Measurements from ENCODE around the gene FBP1.

The FBP1 gene

DNA sequence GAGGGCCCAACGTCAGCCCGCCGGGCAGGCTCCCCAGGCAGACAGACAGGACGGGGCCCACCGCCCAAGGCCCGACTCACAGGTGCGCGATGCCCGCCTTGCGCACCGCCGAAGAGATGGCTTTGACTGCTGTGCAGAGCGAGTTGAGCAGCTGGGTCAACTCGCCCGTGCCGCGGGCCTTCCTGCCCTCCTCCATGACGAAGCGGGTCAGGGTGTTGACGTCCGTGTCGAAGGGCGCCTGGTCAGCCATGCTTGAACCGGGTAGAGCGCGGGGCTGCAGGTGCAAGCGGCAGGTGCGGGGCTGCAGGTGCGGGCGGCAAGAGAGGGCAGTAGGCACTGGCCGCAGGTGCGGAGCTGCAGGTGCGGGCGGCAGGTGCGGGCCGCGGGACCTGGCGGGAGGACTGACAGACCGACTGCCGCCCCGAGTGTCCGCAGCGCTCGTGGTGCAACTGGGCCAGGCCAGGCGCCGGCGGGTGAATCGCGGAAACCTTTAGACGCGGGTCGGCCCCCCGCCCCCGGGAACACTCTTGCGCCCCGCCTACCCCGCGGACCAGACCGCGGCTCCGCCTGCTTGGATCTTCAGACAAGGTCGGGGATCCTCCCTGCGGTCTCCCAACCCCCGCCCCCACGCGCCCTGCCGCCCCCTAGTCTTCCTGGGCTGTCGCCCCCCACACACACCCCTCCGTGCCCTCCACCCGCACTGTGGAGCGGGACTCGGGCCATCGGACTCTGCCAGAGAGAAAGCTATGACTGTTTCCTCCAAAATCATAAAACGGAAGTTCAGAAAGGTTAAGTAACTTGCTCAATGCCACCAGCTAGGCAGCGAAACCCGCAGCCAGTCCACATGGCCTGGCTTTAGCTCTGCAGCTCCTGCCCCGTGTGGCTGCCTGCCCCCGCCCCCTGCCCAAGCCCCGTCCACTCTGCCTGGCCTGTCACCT lies at the start of gene FBP1:
Gene FBP1 (minus strand): TSS at position 458 of the 938 bp plus-strand sequence. CDS start 208 bp downstream, at position 250.
- H3K9me3 Mint-ChIP-seq (ENCODE audit: low read depth) = no peaks in the 10 kb centered on the region
- H3K27me3 Mint-ChIP-seq = no peaks in the 10 kb centered on the region
- peak within 1 kb of the TSS; percentile 80 for H3K27ac Mint-ChIP-seq
- H3K4me3 Mint-ChIP-seq = peak within 1 kb of the TSS; percentile 94
- peaks cover 17% of the 10 kb centered on the region for H3K4me1 Mint-ChIP-seq (ENCODE audit: low read depth)
- H3K36me3 Mint-ChIP-seq = no peaks in the 10 kb centered on the region

DNA sequence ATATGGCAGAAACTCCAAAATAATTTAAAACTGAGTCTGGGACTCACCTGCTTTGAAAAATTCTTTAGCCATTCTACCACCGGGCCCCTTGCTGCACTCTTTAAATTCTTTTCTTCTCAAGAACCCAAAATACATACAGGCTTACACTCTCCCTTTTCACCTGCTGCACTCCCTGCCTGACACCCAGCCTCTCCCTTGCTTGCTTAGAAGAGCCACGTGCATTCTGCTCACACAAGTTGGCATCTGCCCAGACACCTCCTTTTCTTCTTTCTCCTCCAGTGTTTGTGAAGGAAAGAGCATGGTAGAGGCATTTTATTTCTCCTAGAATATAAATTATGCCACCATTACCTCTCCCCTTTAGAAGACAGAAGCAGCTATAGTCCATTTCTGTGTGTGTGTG lies 48.1 kb upstream of the FBP1 start:
- Mint-ChIP-seq H3K27ac (no peak overlapping the region), H3K36me3 (no peaks in the 10 kb centered on the region), H3K9me3 (ENCODE audit: low read depth) (no peaks in the 10 kb centered on the region), H3K4me1 (ENCODE audit: low read depth) (no peaks in the 10 kb centered on the region), H3K27me3 (peaks cover 2% of the 10 kb centered on the region), H3K4me3 (no peak overlapping the region)

DNA sequence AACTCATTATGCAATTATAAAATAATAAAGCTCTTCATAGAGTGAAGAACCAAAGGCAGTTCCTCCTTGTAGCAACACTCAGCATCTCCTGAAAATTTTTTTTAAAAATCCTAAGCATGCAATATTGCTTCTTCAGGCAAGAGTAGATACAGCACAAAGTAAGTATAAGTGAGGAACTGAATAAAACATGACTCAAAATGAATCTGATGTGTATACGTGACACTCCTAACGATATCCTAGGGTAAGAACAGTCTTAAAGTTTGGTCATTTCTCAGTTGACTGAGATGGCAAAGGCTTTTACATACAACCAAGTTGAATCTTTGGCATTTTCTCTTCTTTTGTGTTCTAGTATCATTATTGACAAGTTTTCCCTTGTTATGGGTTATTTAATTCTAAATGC lies 46.0 kb upstream of the FBP1 start:
- H3K4me3 Mint-ChIP-seq = no peak overlapping the region
- H3K36me3 Mint-ChIP-seq = no peaks in the 10 kb centered on the region
- H3K4me1 Mint-ChIP-seq (ENCODE audit: low read depth) = no peaks in the 10 kb centered on the region
- H3K9me3 Mint-ChIP-seq (ENCODE audit: low read depth) = no peaks in the 10 kb centered on the region
- no peak overlapping the region for H3K27ac Mint-ChIP-seq
- H3K27me3 Mint-ChIP-seq = peaks cover 2% of the 10 kb centered on the region

DNA sequence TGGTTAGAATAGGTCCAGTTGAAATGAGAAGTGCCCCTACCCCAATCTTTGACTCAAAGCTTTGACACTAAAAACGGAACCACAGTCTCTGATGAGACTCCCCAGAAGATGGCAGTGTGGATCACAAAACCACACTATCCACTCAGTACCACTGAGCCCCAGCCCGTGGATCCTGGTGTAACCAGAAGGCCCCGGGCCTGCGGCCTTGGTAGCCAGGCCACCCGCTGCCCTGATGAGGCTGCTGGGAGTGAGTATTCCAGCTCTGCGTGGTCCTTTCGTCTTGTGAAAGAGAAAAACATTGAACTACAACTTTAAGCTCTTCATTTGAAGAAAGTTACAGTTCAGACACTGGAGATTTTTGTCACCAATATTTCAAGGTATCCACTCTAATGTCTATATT lies 42.2 kb upstream of the FBP1 start:
- peaks cover 6% of the 10 kb centered on the region for H3K27me3 Mint-ChIP-seq
- no peaks in the 10 kb centered on the region for H3K9me3 Mint-ChIP-seq (ENCODE audit: low read depth)
- H3K4me1 Mint-ChIP-seq (ENCODE audit: low read depth) = no peaks in the 10 kb centered on the region
- H3K27ac Mint-ChIP-seq = no peak overlapping the region
- H3K36me3 Mint-ChIP-seq = no peaks in the 10 kb centered on the region
- no peak overlapping the region for H3K4me3 Mint-ChIP-seq

DNA sequence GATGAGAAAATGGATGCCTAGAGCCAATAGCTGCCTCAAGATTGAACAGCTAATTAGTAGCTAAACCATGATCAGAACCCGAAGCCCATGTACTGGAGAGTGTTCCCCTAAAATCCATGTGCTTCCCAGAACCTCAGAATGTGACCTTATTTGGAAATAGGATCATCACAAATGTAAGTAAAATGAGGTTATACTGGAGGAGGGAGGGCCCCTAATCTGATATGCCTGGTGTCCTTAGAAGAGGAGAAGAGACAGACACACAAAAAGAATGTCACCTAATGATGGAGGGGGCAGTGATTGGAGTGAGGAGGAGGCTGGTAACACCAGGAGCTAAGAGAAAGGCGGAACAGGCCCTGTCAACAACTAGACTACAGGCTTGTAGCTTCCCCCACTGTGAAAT lies 41.3 kb upstream of the FBP1 start:
- Mint-ChIP-seq H3K4me1 (ENCODE audit: low read depth) (no peaks in the 10 kb centered on the region), H3K4me3 (no peak overlapping the region), H3K36me3 (no peaks in the 10 kb centered on the region), H3K27me3 (peaks cover 6% of the 10 kb centered on the region), H3K9me3 (ENCODE audit: low read depth) (no peaks in the 10 kb centered on the region), H3K27ac (no peak overlapping the region)

DNA sequence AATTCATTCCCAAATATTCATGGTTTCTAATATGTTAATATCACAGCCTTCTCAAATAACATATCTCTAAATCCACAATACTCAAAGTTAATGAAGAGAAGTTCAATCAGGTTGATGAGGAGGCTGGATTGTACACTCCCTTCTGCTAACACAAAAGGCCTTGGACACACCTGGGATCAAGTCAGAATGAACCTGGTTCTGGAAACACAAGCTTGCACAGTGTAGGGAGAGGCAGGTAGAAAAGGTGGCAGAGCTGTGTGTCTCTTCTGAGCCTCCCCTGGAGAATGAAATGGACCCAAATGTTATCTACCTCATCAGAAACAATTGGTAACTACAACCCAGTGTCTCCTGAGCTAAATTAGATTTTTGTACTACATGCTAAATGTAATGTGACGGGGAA lies 40.7 kb upstream of the FBP1 start:
- no peaks in the 10 kb centered on the region for H3K36me3 Mint-ChIP-seq

DNA sequence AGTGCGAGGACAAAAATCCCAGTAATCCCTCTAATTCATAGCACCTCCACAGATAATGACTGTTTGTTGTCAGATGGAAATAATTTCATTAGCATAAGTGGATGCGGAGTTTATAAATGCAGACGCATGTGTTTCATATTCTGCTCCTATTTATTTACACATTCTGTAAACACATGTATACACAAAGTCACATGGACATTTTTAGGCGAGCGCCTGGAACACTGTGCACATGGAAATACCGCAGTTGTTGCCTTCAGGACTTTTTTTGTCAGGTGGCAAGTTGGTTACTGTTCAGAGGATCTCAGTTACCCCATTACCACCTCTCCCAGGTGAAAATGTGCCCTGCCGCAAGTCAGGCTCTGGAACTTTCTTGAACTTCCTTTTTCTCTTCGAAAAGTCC lies 40.3 kb upstream of the FBP1 start:
- no peak overlapping the region for H3K4me3 Mint-ChIP-seq
- H3K9me3 Mint-ChIP-seq (ENCODE audit: low read depth) = no peaks in the 10 kb centered on the region
- peaks cover 6% of the 10 kb centered on the region for H3K27me3 Mint-ChIP-seq
- no peaks in the 10 kb centered on the region for H3K36me3 Mint-ChIP-seq
- no peaks in the 10 kb centered on the region for H3K4me1 Mint-ChIP-seq (ENCODE audit: low read depth)
- no peak overlapping the region for H3K27ac Mint-ChIP-seq

More for the DNA sequence above, 40.7 kb upstream of the FBP1 start:
- no peak overlapping the region for H3K4me3 Mint-ChIP-seq
- H3K27ac Mint-ChIP-seq = no peak overlapping the region
- H3K9me3 Mint-ChIP-seq (ENCODE audit: low read depth) = no peaks in the 10 kb centered on the region
- no peaks in the 10 kb centered on the region for H3K4me1 Mint-ChIP-seq (ENCODE audit: low read depth)
- H3K27me3 Mint-ChIP-seq = peaks cover 6% of the 10 kb centered on the region

DNA sequence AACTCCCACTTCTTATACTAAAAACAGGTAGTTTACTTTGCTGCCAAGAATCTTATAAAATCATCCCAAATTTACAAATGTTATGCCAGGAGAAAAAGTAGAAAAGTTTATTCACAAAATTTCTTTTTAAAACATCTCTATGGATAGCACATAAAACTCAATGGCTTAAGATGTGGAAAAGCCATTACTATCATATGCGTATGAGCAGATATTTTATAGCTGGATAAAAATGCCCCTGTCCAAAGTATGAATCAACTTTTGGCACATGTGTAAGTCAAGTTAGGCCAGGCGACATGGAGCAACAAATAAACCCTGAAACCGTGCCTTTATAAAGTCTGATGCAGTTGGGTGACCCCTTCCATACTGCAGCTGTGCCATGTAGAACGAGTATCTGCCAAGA lies 38.6 kb upstream of the FBP1 start:
- Mint-ChIP-seq H3K9me3 (ENCODE audit: low read depth) (no peaks in the 10 kb centered on the region), H3K36me3 (no peaks in the 10 kb centered on the region), H3K27ac (no peak overlapping the region), H3K4me3 (no peak overlapping the region), H3K4me1 (ENCODE audit: low read depth) (no peaks in the 10 kb centered on the region), H3K27me3 (peaks cover 6% of the 10 kb centered on the region)

DNA sequence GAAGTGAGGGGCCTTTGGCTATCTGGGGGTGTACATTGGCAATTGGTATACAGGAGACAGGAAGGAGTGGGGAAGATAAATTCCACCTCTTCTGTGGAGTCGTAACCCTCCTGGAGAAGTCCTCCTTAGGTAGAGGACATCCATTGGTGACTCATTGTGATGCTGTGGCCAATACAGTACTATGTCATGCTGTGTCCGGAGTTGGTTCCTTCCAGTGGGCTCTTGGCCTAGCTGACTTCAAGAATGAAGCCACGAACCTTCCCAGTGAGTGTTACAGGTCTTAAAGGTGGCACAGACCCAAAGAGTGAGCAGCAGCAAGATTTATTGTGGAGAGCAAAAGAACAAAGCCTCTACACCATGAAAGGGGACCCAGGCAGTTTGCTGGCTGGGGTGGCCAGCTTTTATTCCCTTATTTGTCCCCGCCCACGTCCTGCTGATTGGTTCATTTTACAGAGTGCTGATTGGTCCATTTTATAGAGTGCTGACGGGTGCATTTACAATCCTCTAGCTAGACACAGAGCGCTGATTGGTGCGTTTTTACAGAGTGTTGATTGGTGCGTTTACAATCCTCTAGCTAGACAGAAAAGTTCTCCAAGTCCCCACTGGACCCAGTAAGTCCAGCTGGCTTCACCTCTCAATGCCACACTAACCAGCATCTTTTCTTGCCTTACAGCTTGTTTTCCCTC lies 37.3 kb upstream of the FBP1 start:
- Mint-ChIP-seq H3K9me3 (ENCODE audit: low read depth) (no peaks in the 10 kb centered on the region), H3K27me3 (peaks cover 6% of the 10 kb centered on the region), H3K36me3 (no peaks in the 10 kb centered on the region), H3K4me3 (no peak overlapping the region), H3K4me1 (ENCODE audit: low read depth) (no peaks in the 10 kb centered on the region), H3K27ac (no peak overlapping the region)

DNA sequence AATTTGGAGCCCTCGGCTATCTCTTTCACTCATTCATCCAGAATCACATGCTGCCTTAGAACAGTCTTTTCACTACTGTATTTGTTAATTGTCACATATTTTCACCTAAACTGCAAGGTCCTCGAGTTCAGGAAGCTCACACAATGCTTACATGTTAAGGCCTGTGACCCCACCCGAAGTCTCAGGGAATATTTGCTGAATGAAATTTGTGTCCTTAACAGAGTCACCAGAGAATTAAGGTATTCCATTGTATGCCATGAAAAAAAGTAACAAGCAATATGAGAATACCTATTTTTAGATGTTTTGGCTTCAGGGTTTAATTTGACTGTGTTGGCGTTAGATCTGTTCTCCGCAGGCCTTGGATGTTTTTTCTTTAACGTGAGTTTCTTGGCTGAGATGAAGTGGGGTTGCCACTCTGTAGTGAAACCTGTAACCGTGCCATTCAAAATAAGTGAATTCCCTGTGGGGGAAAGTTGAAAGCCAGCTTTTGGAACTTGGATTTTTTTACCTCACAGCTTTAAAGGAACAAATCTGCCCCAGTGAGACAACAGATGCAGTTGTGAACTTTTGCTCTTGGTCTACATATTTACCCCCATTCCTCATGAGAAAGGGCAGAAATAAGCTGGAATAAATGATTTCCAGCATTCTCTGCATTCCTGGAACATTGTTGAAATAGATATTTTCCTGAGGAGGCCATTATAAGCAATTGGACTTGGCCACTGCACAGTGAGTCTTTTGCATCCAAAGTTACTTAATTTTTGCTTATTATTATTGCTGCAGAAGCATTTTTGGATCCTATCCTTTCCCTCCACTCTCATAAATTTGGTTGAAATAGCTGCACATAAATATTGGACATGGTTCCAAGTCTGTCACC lies 35.9 kb upstream of the FBP1 start:
- Mint-ChIP-seq H3K4me3 (no peak overlapping the region), H3K9me3 (ENCODE audit: low read depth) (no peaks in the 10 kb centered on the region), H3K4me1 (ENCODE audit: low read depth) (no peaks in the 10 kb centered on the region), H3K27me3 (peaks cover 4% of the 10 kb centered on the region), H3K27ac (no peak overlapping the region), H3K36me3 (no peaks in the 10 kb centered on the region)

DNA sequence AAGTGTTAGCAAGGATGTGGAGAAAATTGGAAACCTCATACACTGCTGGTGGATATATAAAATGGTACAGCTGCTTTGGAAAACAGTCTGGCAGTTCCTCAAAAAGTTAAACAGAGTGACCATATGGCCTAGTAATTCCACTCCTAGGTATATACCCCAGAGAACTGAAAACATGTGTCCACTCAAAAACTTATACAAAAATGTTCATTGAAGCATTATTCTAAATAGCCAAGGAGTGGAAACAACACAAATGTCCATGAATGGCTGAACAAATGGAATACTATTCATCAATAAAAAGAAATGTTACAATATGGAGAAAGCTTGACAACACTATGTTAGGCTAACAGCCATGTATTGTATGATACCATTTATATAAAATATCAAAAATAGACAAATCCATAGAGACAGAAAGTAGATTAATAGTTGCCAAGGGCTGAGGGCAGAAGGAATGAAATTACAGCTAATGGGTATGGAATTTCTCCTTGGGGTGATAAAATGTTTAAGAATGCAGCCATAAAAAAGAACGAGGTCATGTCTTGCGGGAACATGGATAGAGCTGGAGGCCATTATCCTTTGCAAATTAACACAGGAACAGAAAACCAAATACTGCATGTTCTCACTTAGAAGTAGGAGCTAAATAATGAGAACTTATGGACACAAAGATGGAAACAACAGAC lies 33.6 kb upstream of the FBP1 start:
- no peaks in the 10 kb centered on the region for H3K36me3 Mint-ChIP-seq
- no peak overlapping the region for H3K4me3 Mint-ChIP-seq
- no peaks in the 10 kb centered on the region for H3K9me3 Mint-ChIP-seq (ENCODE audit: low read depth)
- H3K27me3 Mint-ChIP-seq = no peaks in the 10 kb centered on the region
- no peak overlapping the region for H3K27ac Mint-ChIP-seq
- H3K4me1 Mint-ChIP-seq (ENCODE audit: low read depth) = peaks cover 10% of the 10 kb centered on the region

DNA sequence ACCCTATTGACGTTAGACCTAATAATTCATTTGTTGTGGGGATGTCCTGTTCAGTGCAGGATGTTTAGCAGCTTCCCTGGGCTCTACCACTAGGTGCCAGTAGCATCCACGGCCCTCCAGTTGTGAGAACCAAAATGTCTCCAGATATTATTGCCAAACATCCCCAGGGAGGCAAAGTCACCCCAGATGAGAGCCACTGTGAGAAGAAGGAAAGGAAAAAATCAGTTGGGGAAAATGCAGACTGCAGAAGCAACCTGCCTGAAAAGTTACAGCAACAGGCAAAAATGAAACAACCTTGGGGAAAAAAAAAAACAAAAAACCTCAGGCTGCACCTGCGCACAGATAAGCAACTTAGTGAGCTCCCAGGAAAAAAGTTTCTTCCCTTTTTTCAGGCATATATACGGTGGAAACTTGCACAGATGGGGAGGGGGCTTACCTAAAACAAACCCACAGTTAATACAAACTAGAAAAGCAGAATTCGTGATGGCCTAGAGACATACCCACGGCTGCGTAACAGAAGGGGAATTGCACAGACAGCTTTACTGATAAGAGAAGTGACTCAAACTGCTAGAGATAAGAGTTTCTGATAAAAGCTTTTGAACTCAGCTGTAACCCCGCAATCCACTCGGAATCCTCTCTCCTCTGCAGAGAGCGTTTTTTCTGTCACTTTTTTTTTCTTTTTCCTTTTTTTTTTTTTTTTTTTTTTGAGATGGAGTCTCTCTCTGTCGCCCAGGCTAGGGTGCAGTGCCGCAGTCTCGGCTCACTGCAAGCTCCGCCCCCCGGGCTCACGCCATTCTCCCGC lies 29.8 kb upstream of the FBP1 start:
- Mint-ChIP-seq H3K27ac (peak overlapping the region; percentile 83), H3K36me3 (no peaks in the 10 kb centered on the region), H3K27me3 (no peaks in the 10 kb centered on the region), H3K4me3 (peak overlapping the region; percentile 92), H3K4me1 (ENCODE audit: low read depth) (peaks cover 10% of the 10 kb centered on the region), H3K9me3 (ENCODE audit: low read depth) (no peaks in the 10 kb centered on the region)

DNA sequence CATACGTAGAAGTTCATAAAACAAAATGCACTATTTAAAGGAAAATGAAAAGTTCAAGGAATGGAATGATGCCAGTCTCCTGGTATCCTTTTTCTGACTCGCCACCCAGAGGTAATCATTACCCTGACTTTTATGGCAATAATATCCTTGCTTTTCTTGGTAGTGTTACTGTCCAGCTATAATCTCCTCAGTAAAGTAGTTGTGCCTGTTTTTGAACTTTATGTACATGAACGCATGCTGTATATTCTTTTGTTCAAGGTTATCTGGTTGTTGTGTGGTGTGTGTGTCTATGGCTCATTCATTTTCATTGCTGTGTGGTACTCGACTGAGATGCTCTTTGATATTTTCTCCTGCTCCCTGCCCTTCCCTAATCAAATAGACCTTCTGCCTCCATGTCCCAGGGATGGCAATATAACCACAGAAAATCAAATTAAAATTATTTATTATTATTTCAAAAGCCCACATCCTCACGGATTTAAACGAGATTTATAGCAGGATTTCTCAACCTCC lies 29.2 kb upstream of the FBP1 start:
- peak overlapping the region; percentile 92 for H3K4me3 Mint-ChIP-seq
- no peaks in the 10 kb centered on the region for H3K36me3 Mint-ChIP-seq
- H3K27me3 Mint-ChIP-seq = no peaks in the 10 kb centered on the region
- H3K27ac Mint-ChIP-seq = peak overlapping the region; percentile 83
- H3K9me3 Mint-ChIP-seq (ENCODE audit: low read depth) = no peaks in the 10 kb centered on the region
- peaks cover 10% of the 10 kb centered on the region for H3K4me1 Mint-ChIP-seq (ENCODE audit: low read depth)

Measured in activated naive CD8-positive, alpha-beta T cell (primary cell).